ENCODE data around the gene PPP1R12B. TPM values are rescaled to one million over a fixed set of nuclear protein-coding genes. Genes with fewer than 3 reads are reported as not detected.

Gene PPP1R12B
- total RNA-seq, 1 donor from 2014 or later = 44.9 TPM

GRCh38 chr1:202568826-202569225, 220.3 kb downstream of the PPP1R12B start:
- Mint-ChIP-seq H3K4me1 (ENCODE audit: low read depth) (peaks cover 30% of the 10 kb centered on the region), H3K27ac (no peak overlapping the region), H3K9me3 (ENCODE audit: low read depth) (no peaks in the 10 kb centered on the region), H3K27me3 (no peaks in the 10 kb centered on the region), H3K4me3 (ENCODE audit: low read depth) (no peak overlapping the region), H3K36me3 (ENCODE audit: insufficient read depth) (peaks cover 3% of the 10 kb centered on the region)
- DNase-seq (ENCODE audit: low spot score, unreplicated experiment) = no peak
- TF ChIP-seq, protein P1, sequence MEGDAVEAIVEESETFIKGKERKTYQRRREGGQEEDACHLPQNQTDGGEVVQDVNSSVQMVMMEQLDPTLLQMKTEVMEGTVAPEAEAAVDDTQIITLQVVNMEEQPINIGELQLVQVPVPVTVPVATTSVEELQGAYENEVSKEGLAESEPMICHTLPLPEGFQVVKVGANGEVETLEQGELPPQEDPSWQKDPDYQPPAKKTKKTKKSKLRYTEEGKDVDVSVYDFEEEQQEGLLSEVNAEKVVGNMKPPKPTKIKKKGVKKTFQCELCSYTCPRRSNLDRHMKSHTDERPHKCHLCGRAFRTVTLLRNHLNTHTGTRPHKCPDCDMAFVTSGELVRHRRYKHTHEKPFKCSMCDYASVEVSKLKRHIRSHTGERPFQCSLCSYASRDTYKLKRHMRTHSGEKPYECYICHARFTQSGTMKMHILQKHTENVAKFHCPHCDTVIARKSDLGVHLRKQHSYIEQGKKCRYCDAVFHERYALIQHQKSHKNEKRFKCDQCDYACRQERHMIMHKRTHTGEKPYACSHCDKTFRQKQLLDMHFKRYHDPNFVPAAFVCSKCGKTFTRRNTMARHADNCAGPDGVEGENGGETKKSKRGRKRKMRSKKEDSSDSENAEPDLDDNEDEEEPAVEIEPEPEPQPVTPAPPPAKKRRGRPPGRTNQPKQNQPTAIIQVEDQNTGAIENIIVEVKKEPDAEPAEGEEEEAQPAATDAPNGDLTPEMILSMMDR (IDR thresholded peaks at IDR 0.05; ENCODE audit: unreplicated experiment) = no peak

GRCh38 chr1:202569393-202570322, 221.2 kb downstream of the PPP1R12B start:
- H3K4me3 Mint-ChIP-seq (ENCODE audit: low read depth) = no peak overlapping the region
- no peak overlapping the region for H3K27ac Mint-ChIP-seq
- DNase-seq (ENCODE audit: low spot score, unreplicated experiment) = no peak
- TF ChIP-seq, protein P1 (IDR thresholded peaks at IDR 0.05; ENCODE audit: unreplicated experiment) = no peak
- no peaks in the 10 kb centered on the region for H3K27me3 Mint-ChIP-seq
- peaks cover 22% of the 10 kb centered on the region for H3K4me1 Mint-ChIP-seq (ENCODE audit: low read depth)
- H3K9me3 Mint-ChIP-seq (ENCODE audit: low read depth) = no peaks in the 10 kb centered on the region
- peaks cover 4% of the 10 kb centered on the region for H3K36me3 Mint-ChIP-seq (ENCODE audit: insufficient read depth)

- H3K4me3 Mint-ChIP-seq (ENCODE audit: low read depth) = no peak overlapping the region
- DNase-seq (ENCODE audit: low spot score, unreplicated experiment) = no peak
- H3K4me1 Mint-ChIP-seq (ENCODE audit: low read depth) = peaks cover 16% of the 10 kb centered on the region
- H3K27me3 Mint-ChIP-seq = no peaks in the 10 kb centered on the region
- no peak overlapping the region for H3K27ac Mint-ChIP-seq
- H3K9me3 Mint-ChIP-seq (ENCODE audit: low read depth) = no peaks in the 10 kb centered on the region
- H3K36me3 Mint-ChIP-seq (ENCODE audit: insufficient read depth) = peaks cover 6% of the 10 kb centered on the region
- TF ChIP-seq, protein P1 (IDR thresholded peaks at IDR 0.05; ENCODE audit: unreplicated experiment) = peak; percentile 81
Observed at GRCh38 chr1:202571719-202572339, 223.3 kb downstream of the PPP1R12B start.

DNA sequence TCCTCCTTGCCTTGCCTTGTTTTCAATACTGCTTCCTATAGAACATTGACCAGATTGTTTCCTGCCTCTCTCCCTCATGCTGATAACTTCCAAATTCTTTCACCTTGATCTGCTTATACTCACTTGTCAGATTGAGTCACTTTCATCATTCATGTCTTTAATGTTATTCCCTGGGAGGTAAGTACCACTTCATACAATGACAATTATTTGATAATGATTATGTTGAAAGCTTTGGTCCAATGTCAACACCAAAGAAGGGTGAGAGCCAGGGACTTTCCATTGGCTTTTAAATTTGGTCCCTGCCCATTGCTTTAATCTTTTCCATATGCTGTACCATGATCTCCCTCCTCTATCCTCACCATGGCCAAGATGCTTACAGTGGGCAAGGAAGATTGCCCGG, 224.4 kb downstream of the PPP1R12B start:
- peaks cover 19% of the 10 kb centered on the region for H3K4me1 Mint-ChIP-seq (ENCODE audit: low read depth)
- TF ChIP-seq, protein P1 (IDR thresholded peaks at IDR 0.05; ENCODE audit: unreplicated experiment) = no peak
- no peak for DNase-seq (ENCODE audit: low spot score, unreplicated experiment)
- H3K4me3 Mint-ChIP-seq (ENCODE audit: low read depth) = no peak overlapping the region
- no peaks in the 10 kb centered on the region for H3K27me3 Mint-ChIP-seq
- H3K27ac Mint-ChIP-seq = no peak overlapping the region
- no peaks in the 10 kb centered on the region for H3K9me3 Mint-ChIP-seq (ENCODE audit: low read depth)
- peaks cover 4% of the 10 kb centered on the region for H3K36me3 Mint-ChIP-seq (ENCODE audit: insufficient read depth)

DNA sequence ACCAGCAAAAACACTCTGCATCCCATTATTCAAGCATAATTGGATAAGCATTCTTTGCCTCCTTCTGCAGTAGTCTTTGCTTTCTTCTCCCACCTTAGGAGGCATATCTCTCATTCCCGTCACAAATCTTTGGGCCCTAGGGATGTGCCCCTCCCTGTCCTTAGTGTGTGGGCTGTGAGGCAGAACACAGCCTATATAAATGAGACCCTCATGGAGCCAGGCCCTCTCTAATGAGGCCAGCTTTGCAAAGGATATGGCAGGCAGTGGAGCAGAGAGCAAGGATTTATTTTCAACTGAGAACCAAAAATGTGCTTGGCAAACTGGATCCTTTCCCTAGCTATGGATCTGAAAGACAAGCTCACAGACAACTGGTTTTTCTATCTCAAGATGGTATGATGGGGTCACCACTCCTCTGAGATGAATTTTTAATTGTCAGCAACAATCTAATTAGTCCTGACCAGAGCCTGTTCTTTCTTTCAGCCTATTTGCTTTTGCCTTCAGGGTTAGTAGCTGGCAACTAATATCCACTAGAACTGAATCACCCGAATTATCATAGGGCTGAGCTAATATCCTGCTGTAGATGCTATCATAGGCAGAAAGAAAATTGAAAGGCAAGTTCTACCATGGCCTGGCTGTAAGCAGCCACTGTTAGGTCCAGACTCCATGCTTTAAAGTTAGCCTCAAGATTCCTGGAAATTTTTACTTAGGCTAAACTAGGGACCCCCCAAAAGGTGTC, 227.6 kb downstream of the PPP1R12B start:
- H3K36me3 Mint-ChIP-seq (ENCODE audit: insufficient read depth) = peaks cover 9% of the 10 kb centered on the region
- H3K27me3 Mint-ChIP-seq = no peaks in the 10 kb centered on the region
- no peak overlapping the region for H3K4me3 Mint-ChIP-seq (ENCODE audit: low read depth)
- no peaks in the 10 kb centered on the region for H3K9me3 Mint-ChIP-seq (ENCODE audit: low read depth)
- H3K4me1 Mint-ChIP-seq (ENCODE audit: low read depth) = peaks cover 20% of the 10 kb centered on the region
- no peak overlapping the region for H3K27ac Mint-ChIP-seq
- TF ChIP-seq, protein P1 (IDR thresholded peaks at IDR 0.05; ENCODE audit: unreplicated experiment) = no peak
- DNase-seq (ENCODE audit: low spot score, unreplicated experiment) = no peak

Data from progenitor cell of endocrine pancreas (in vitro differentiated cells).